Measurements from ENCODE around the gene SPOCD1. TPM values are rescaled to one million over a fixed set of nuclear protein-coding genes. Genes with fewer than 3 reads are reported as not detected.

SPOCD1 gene
- total and polyA plus RNA-seq, 2 of the 4 experiments (the other 2 are of a cell fraction): 59.7 to 132 TPM

DNA sequence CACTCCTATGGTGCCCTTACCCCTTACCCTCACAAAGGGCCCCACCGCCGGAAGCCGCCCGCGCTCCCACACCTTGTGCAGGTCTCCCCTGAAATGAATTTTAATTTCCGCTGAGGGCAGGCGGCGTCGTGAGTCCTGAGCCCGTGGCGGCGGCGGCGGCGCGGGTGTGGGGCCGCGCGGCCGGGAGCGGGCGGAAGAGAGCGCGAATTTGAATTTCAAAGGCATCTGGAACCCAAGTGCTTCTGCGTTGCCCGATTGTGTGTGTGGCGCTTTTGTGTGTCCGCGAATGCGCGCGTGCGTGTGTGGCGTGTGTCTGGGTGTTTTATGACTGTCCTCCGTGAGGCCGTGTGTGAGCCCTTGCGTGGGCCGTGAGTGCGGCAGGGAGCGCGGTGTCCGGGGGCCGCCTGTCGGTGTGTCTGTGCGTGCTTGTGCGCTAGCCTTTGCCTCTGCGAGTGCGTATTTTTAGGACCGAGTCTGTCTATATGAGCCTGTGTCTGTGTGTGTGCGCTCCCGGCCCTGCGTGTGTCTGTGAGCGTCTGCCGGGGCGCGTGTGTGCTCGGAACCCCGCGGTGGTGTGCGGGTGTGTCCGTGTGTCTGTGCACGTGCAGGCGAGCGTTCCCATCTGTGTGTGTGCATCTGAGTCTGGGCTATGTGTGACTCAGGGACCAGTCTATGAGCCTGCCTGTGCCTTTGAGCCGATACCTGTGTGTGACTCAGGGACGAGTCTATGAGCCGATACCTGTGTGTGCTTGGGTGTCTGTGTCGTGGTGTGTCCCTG is 43.7 kb downstream of the SPOCD1 start:
- Histone ChIP-seq H3K79me1 (ENCODE audit: low read depth in 1 of 2, low read length in 2 of 2) (no peaks in the 10 kb centered on the region), H2BK120ac (ENCODE audit: low read depth, low read length) (no peak overlapping the region), H4K20me1 (ENCODE audit: insufficient read depth, low read length) (peaks cover 3% of the 10 kb centered on the region), H3K18ac (ENCODE audit: low read depth, low read length) (no peak overlapping the region), H3K23ac (ENCODE audit: low read depth, low read length) (peak overlapping the region; percentile 7; the same call in 1 of the 2 replicates), H3K27me3 (ENCODE audit: control insufficient read depth, insufficient read depth, low read length) (peaks cover 77% of the 10 kb centered on the region), H2BK5ac (ENCODE audit: low read depth, low read length, poor library complexity, severe bottlenecking) (no peak overlapping the region), H2AK9ac (replicated peaks; ENCODE audit: low read depth, low read length, poor library complexity) (no peak overlapping the region), H3K4me2 (ENCODE audit: low read depth, low read length) (peak overlapping the region; percentile 72), H3K4me3 (ENCODE audit: insufficient read depth, low read depth, low read length) (no peak overlapping the region), H4K8ac (ENCODE audit: low read depth in 2 of 2, low read length in 2 of 2) (no peak overlapping the region), H3K9me1 (ENCODE audit: insufficient read depth, low read length) (no peaks in the 10 kb centered on the region; the same call in 1 of the 2 replicates), H2AFZ (replicated peaks; ENCODE audit: low read length, poor library complexity) (peak overlapping the region; percentile 67), H3K4me1 (ENCODE audit: control insufficient read depth, insufficient read depth, low read length) (peaks cover 3% of the 10 kb centered on the region; the same call in 1 of the 2 replicates), H3K56ac (ENCODE audit: extremely low read depth, insufficient read depth, low read length) (no peak overlapping the region), H3K14ac (replicated peaks; ENCODE audit: low read depth, low read length) (no peak overlapping the region), H3K36me3 (ENCODE audit: control insufficient read depth, insufficient read depth, low read length) (no peaks in the 10 kb centered on the region), H4K5ac (ENCODE audit: low read depth, low read length) (no peak overlapping the region), H3K9ac (ENCODE audit: low read depth, low read length) (no peak overlapping the region), H3K27ac (ENCODE audit: insufficient read depth, low read length) (no peak overlapping the region), H2AK5ac (ENCODE audit: low read depth, low read length) (no peak overlapping the region; the same call in 1 of the 2 replicates), H3K9me3 (ENCODE audit: control insufficient read depth, insufficient read depth, low read length) (peaks cover 2% of the 10 kb centered on the region; the same call in 1 of the 2 replicates), H3K4ac (ENCODE audit: low read depth, low read length) (no peak overlapping the region), H2BK20ac (ENCODE audit: low read depth, low read length) (no peak overlapping the region), H4K91ac (ENCODE audit: insufficient read depth, low read depth, low read length) (no peak overlapping the region), H2BK15ac (ENCODE audit: low read depth, low read length) (no peak overlapping the region)
- BruUV-seq (replicated peaks): no TSS peak
- in situ Hi-C loops (cut with MboI; ENCODE audit: low sequenced_read_pairs): no loop called here
- peak; percentile 58 for ATAC-seq (ENCODE audit: low read depth)
- peak; percentile 27 for DNase-seq
- intact Hi-C loops (cut with micrococcal nuclease): no loop called here
- ChIA-PET POLR2A (ENCODE audit: unreplicated experiment) (no interaction called here), CTCF (interaction anchor here (1.1 kb wide), 1 partner anchor 17 kb away, joined by 3 read pairs; no protein-coding TSS in a partner anchor)
- dilution Hi-C loops (cut with HindIII; ENCODE audit: low sequenced_read_pairs, unreplicated experiment): no loop called here
- WGBS, 2 experiments (ENCODE audit: extremely low coverage in 2 of 2, insufficient read length in 1 of 2): 18% methylated on average over 13 of the region's 68 CpGs; no CpG with 5 or more reads in 1 of the 2 experiments
- TF ChIP-seq MAFK (IDR thresholded peaks at IDR 0.05; ENCODE audit: low read depth, low read length): no peak
- no peak for TF ChIP-seq CEBPB (IDR thresholded peaks at IDR 0.05; ENCODE audit: low read depth, low read length)
- TF ChIP-seq NFE2L2 (IDR thresholded peaks at IDR 0.05; ENCODE audit: low read depth, low read length): no peak
- no peak for TF ChIP-seq RFX5 (IDR thresholded peaks at IDR 0.05; ENCODE audit: low read depth, low read length)
- 0 out of 2 replicates have a peak, but pooled peaks have one; percentile 13 for TF ChIP-seq MXI1 (IDR thresholded peaks at IDR 0.05; ENCODE audit: borderline replicate concordance, low read depth, low read length)
- no peak for TF ChIP-seq RCOR1 (IDR thresholded peaks at IDR 0.05; ENCODE audit: insufficient replicate concordance, low read length)
- TF ChIP-seq USF2 (IDR thresholded peaks at IDR 0.05; ENCODE audit: low read depth, low read length): 0 out of 2 replicates have a peak, but pooled peaks have one; percentile 18
- TF ChIP-seq BHLHE40 (IDR thresholded peaks at IDR 0.05; ENCODE audit: low read depth, low read length): peak; percentile 92
- TF ChIP-seq, protein P1, sequence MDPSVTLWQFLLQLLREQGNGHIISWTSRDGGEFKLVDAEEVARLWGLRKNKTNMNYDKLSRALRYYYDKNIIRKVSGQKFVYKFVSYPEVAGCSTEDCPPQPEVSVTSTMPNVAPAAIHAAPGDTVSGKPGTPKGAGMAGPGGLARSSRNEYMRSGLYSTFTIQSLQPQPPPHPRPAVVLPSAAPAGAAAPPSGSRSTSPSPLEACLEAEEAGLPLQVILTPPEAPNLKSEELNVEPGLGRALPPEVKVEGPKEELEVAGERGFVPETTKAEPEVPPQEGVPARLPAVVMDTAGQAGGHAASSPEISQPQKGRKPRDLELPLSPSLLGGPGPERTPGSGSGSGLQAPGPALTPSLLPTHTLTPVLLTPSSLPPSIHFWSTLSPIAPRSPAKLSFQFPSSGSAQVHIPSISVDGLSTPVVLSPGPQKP (IDR thresholded peaks at IDR 0.05; ENCODE audit: borderline replicate concordance, low read depth, low read length): no peak
- TF ChIP-seq CTCF (conservative IDR thresholded peaks at IDR 0.05; ENCODE audit: low read depth, low read length): no peak
